Kidney (tissue), 14 donors: ENCODE measurements around the gene CCDC107. TPM values are rescaled to one million over a fixed set of nuclear protein-coding genes. Genes with fewer than 3 reads are reported as not detected.

Experiments
- DNase-seq, 5 donors: peaks; one replicate each; pipeline ENCODE4 v3.0.0-alpha.2; 2013 to 2020
- FAIRE-seq: peaks from 2 replicates; lab custom pipeline; 2012; peaks lifted over from hg19 to GRCh38; lab: Jason Lieb, UNC
- H3K27ac ChIP-seq, 2 donors: one replicate each; pipeline ENCODE4 v1.7.0; 2013; ENCODE audit warnings: low read depth in 2 of 2, low read length in 2 of 2, inconsistent platforms in 1 of 2
- H3K27me3 ChIP-seq: one replicate; pipeline ENCODE4 v1.7.1; 2013; ENCODE audit warnings: low read length, inconsistent platforms; ENCODE audit not compliant: control insufficient read depth, insufficient read depth
- H3K36me3 ChIP-seq, 3 donors: one replicate each; pipeline versions ENCODE4 v1.7.0 to v1.7.1; 2013; ENCODE audit warnings: low read length in 3 of 3, control low read depth in 1 of 3, inconsistent platforms in 1 of 3; ENCODE audit not compliant: insufficient read depth in 3 of 3, control insufficient read depth in 2 of 3
- H3K4me1 ChIP-seq, 3 donors: one replicate each; pipeline versions ENCODE4 v1.7.0 to v1.7.1; 2013; ENCODE audit warnings: low read length in 3 of 3, inconsistent platforms in 1 of 3, low read depth in 1 of 3; ENCODE audit not compliant: control insufficient read depth in 2 of 3, insufficient read depth in 2 of 3
- H3K4me3 ChIP-seq, 3 donors: one replicate each; pipeline versions ENCODE4 v1.7.0 to v1.8.1; 2013; ENCODE audit warnings: low read length in 3 of 3, control low read depth in 1 of 3, inconsistent platforms in 1 of 3
- H3K9ac ChIP-seq, 3 donors: one replicate each; pipeline versions ENCODE4 v1.7.0 to v1.7.1; 2013; ENCODE audit warnings: low read length in 3 of 3, control low read depth in 1 of 3, inconsistent platforms in 1 of 3
- H3K9me3 ChIP-seq, 3 donors: one replicate each; pipeline versions ENCODE4 v1.7.0 to v1.7.1; 2013; ENCODE audit warnings: low read length in 3 of 3, control low read depth in 1 of 3, inconsistent platforms in 1 of 3; ENCODE audit not compliant: control insufficient read depth in 2 of 3, insufficient read depth in 1 of 3
- CTCF ChIP-seq: IDR thresholded peaks from 3 replicates; pipeline ENCODE4 v1.5.1; 2012; ENCODE audit warnings: mild to moderate bottlenecking, moderate library complexity, borderline replicate concordance; ENCODE audit not compliant: insufficient read depth; ENCODE audit errors: extremely low read depth
- intact Hi-C: fragments of 100-400 bp; cut with DNase I; formaldehyde crosslinking; loops from one replicate; pipeline ENCODE4 v1.11.1; 2022
- polyA plus RNA-seq: library from polyadenylated mRNA; stranded (reverse); fragments of 350-450 nt; fragmentation: Illumina TruSeq; extraction: RNeasy Lipid Tissue Mini Kit (QIAGEN cat#74804); gene quantifications from one replicate; pipeline ENCODE4 v1.2.3, GENCODE V29; 2014; ENCODE audit warnings: low read depth, low replicate concordance; ENCODE audit not compliant: insufficient read depth
- total RNA-seq: library from RNA; stranded (reverse); fragmentation: NEBNext Ultra II Directional; extraction: Animal tissue kit (Norgen Biotek cat#: 25700); gene quantifications from one replicate; pipeline ENCODE4 v1.2.1, GENCODE V29; 2021
- donor health status: control.
- donor health status: control.
- donor health status: control.
- donor health status: control.
- donor health status: control.
- donor health status: DM: yes; HTN: yes; CAD: no.
- donor health status: Normal renal cell carcinoma (clear cell type).

Gene CCDC107
- total and polyA plus RNA-seq, 2 donors from 2014 or later, result 26.8 to 52.3 TPM

- H3K9me3 ChIP-seq, result no peaks in the 10 kb centered on the region
- peak; percentile 18 for TF ChIP-seq CTCF
- peaks cover 0 to 10% (median 3%) of the 10 kb centered on the region in 3 donors for H3K36me3 ChIP-seq
- DNase-seq (peak; percentile 89 to 95 (median 92)), FAIRE-seq (no peak)
- no peaks in the 10 kb centered on the region for H3K27me3 ChIP-seq
- peak within 1 kb of the TSS; percentile 37 to 38 for H3K27ac ChIP-seq
- peak within 1 kb of the TSS in 2 of 3 donors; percentile 39 to 45 for H3K9ac ChIP-seq
- peak within 1 kb of the TSS; percentile 63 to 64 (median 64) for H3K4me3 ChIP-seq
- intact Hi-C loops, result no loop called here
- peaks cover 0 to 16% (median 15%) of the 10 kb centered on the region in 3 donors for H3K4me1 ChIP-seq
These were observed 6.7 kb downstream of the CCDC107 start, which contains the start of gene ARHGEF39 for GRCh38 chr9:35664531-35665470. ARHGEF39 (minus strand) TSS chr9:35665195; CDS start chr9:35665169, 26 bp downstream.

GRCh38 chr9:35665471-35665818 is 7.4 kb downstream of the CCDC107 start:
- H3K9ac ChIP-seq, result peak overlapping the region in 2 of 3 donors; percentile 39 to 45

GRCh38 chr9:35666045-35666444 is 8.0 kb downstream of the CCDC107 start:
- H3K27me3 ChIP-seq, result no peaks in the 10 kb centered on the region
- H3K9me3 ChIP-seq, result no peaks in the 10 kb centered on the region
- H3K36me3 ChIP-seq, result peaks cover 0 to 3% (median 0%) of the 10 kb centered on the region in 3 donors
- H3K4me1 ChIP-seq, result peaks cover 0 to 18% (median 16%) of the 10 kb centered on the region in 3 donors
- FAIRE-seq, result no peak
- intact Hi-C loops, result no loop called here
- DNase-seq, result peak in 1 of 5 donors; percentile 69
- no peak overlapping the region for H3K27ac ChIP-seq
- no peak overlapping the region for H3K9ac ChIP-seq
- no peak overlapping the region for H3K4me3 ChIP-seq
- no peak for TF ChIP-seq CTCF

More at GRCh38 chr9:35665471-35665818, 7.4 kb downstream of the CCDC107 start:
- intact Hi-C loops, result no loop called here
- Histone ChIP-seq H3K27me3 (no peaks in the 10 kb centered on the region), H3K4me3 (peak overlapping the region; percentile 63 to 64 (median 64)), H3K9me3 (no peaks in the 10 kb centered on the region), H3K27ac (peak overlapping the region in 1 of 2 donors; percentile 38), H3K4me1 (peaks cover 0 to 18% (median 16%) of the 10 kb centered on the region in 3 donors), H3K36me3 (peaks cover 0 to 9% (median 3%) of the 10 kb centered on the region in 3 donors)
- TF ChIP-seq CTCF, result no peak
- no peak for DNase-seq
- no peak for FAIRE-seq
